Measurements from ENCODE around the gene PTPRS.

PTPRS gene

DNA sequence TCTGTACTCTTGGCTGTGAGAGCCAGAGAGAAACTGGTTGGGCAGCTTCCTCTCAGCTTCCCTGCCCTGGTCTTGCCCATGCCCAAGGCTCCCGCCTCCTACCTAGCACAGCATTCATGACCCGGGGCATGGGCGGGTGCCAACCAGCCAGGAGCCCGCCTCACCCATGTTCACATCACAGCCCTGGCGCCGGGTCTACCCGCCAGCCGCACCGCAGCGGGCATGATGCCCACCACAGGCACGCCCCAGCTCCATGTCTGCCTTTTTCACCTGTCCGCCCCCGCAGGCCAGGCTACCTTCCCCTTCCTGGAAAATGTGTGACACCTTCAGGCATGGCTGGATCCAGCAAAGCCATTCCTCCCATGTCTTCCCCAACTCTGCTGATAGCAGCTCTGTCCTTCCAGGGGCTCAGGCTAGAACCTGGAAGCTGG, 42.1 kb downstream of the PTPRS start:
- Histone ChIP-seq H3K4me1 (ENCODE audit: control insufficient read depth, insufficient read depth, low read length) (peaks cover 7% of the 10 kb centered on the region), H3K27me3 (ENCODE audit: control insufficient read depth, insufficient read depth, low read length) (no peaks in the 10 kb centered on the region), H3K9me3 (ENCODE audit: control insufficient read depth, insufficient read depth, low read length) (no peaks in the 10 kb centered on the region), H3K36me3 (ENCODE audit: control insufficient read depth, insufficient read depth, low read length) (no peaks in the 10 kb centered on the region), H3K9ac (ENCODE audit: low read depth, low read length) (no peak overlapping the region), H3K4me3 (ENCODE audit: low read depth, low read length) (no peak overlapping the region)

DNA sequence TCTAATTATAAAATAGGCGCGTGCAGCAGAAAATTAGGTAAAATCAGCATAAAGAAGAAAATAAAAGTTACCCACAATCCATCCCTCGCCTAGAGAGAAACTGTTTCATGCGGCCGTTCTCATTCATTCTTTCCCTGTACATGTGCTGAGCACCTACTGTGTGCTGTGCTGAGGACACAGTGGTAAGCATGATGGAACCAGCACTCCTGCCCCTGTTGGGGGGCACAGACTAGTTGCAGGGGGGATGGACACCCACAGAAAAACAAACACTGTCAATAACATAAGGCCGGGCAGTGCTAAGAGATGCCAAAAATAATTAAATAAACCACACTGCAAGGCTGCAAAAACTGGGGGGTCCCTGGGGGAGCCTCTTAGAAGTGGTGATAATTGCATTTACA, 43.3 kb downstream of the PTPRS start:
- no peaks in the 10 kb centered on the region for H3K27me3 ChIP-seq (ENCODE audit: control insufficient read depth, insufficient read depth, low read length)
- peaks cover 8% of the 10 kb centered on the region for H3K4me1 ChIP-seq (ENCODE audit: control insufficient read depth, insufficient read depth, low read length)

DNA sequence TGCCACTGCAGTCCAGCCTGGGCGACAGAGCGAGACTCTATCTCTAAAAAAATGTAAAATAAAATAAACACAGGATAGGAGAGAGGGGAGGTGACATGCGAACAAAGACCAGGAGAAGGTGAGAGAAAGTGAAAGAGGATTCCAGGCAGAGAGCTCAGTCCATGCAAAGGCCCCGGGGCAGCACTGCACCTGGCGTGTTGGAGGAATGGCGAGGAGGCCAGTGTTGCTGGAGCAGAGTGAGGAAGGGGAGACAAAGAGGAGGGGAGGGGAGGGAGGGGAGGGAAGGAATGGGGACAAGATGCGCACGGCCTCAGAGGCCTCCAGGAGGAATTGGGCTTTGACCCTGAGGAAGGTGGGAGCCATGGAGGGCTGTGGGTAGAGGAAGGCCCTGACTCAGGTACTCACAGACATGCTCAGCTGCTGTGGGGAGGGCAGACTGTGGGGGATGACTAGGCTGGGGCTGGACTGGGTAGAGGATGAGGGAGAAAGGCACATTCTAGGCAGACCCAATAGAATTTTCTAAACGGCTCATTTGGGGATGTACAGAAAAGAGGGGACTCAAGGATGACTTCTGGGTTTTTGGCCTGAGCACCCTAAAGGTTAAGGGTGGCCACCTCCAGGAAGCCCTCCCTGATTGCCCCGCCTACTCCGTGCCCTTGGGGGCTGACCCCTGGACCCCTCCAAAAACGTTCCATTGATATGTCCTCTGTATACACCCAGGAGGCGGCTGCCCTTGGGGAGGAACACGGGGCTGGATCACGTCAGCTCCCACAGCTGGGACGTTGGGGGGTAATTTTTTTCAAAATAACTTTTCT, 43.9 kb downstream of the PTPRS start:
- Histone ChIP-seq H3K27me3 (ENCODE audit: control insufficient read depth, insufficient read depth, low read length) (no peaks in the 10 kb centered on the region), H3K9ac (ENCODE audit: low read depth, low read length) (no peak overlapping the region), H3K4me3 (ENCODE audit: low read depth, low read length) (no peak overlapping the region), H3K36me3 (ENCODE audit: control insufficient read depth, insufficient read depth, low read length) (no peaks in the 10 kb centered on the region), H3K9me3 (ENCODE audit: control insufficient read depth, insufficient read depth, low read length) (no peaks in the 10 kb centered on the region), H3K4me1 (ENCODE audit: control insufficient read depth, insufficient read depth, low read length) (peaks cover 13% of the 10 kb centered on the region)

More for the DNA sequence above, 43.3 kb downstream of the PTPRS start:
- Histone ChIP-seq H3K36me3 (ENCODE audit: control insufficient read depth, insufficient read depth, low read length) (no peaks in the 10 kb centered on the region), H3K4me3 (ENCODE audit: low read depth, low read length) (no peak overlapping the region), H3K9me3 (ENCODE audit: control insufficient read depth, insufficient read depth, low read length) (no peaks in the 10 kb centered on the region), H3K9ac (ENCODE audit: low read depth, low read length) (no peak overlapping the region)

DNA sequence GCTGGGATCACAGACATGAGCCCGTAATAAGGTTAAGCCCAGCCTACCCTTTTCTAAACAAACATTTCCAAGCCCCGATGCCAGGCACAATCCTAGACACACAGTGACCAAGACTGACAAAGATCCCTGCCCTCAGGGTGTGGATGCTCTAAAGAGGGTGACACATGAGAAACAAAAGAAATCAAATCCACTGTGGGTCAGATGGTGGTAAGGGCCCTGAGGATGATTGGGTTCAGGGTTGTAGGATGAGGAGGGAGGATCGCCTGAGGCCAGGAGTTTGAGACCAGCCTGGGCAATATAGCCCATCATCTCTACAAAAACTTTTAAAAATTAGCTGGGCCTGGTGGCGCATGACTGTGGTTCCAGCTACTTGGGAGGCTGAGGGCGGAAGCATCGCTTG, 44.6 kb downstream of the PTPRS start:
- H3K27me3 ChIP-seq (ENCODE audit: control insufficient read depth, insufficient read depth, low read length): no peaks in the 10 kb centered on the region
- no peak overlapping the region for H3K4me3 ChIP-seq (ENCODE audit: low read depth, low read length)
- no peaks in the 10 kb centered on the region for H3K9me3 ChIP-seq (ENCODE audit: control insufficient read depth, insufficient read depth, low read length)
- peaks cover 15% of the 10 kb centered on the region for H3K4me1 ChIP-seq (ENCODE audit: control insufficient read depth, insufficient read depth, low read length)
- no peak overlapping the region for H3K9ac ChIP-seq (ENCODE audit: low read depth, low read length)
- no peaks in the 10 kb centered on the region for H3K36me3 ChIP-seq (ENCODE audit: control insufficient read depth, insufficient read depth, low read length)

DNA sequence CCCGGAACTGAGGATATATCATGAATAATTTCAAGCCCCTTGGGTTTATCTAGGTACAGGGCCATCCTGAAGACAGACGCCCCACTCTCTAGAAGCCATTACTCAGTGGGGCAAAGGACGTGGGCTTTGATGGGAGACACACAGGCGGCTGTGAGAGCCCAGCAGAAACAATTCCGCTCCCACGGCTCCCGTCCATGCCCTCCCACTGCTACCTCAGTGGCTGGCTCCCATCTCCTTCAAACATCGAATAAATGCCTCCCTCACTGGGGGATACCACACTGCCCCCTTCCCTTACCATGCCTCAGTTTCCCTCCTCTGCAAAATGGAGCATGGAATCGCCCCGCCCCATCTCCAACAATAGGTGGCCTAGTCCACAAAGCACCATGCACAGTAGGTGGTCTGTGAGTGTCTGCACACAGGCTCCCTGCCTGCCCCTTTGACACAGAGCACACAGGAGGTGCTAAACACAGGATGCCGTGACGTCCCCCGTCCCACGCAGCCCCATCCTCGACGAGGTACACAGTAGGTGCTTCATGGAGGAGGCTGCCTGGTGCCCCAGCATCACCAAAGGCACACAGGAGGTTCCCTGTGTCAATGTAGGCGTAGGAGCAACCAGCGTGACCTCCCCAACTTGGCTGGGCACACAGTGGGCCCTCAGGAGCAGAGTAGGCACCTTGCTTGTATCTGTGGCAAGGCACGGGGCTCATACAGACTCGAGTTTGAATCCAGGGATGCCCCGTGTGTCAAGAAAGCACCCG, 46.0 kb downstream of the PTPRS start:
- H3K4me3 ChIP-seq (ENCODE audit: low read depth, low read length): peak overlapping the region; percentile 75
- no peaks in the 10 kb centered on the region for H3K27me3 ChIP-seq (ENCODE audit: control insufficient read depth, insufficient read depth, low read length)
- H3K36me3 ChIP-seq (ENCODE audit: control insufficient read depth, insufficient read depth, low read length): no peaks in the 10 kb centered on the region
- H3K9me3 ChIP-seq (ENCODE audit: control insufficient read depth, insufficient read depth, low read length): no peaks in the 10 kb centered on the region
- H3K4me1 ChIP-seq (ENCODE audit: control insufficient read depth, insufficient read depth, low read length): peaks cover 15% of the 10 kb centered on the region
- H3K9ac ChIP-seq (ENCODE audit: low read depth, low read length): peak overlapping the region; percentile 26

DNA sequence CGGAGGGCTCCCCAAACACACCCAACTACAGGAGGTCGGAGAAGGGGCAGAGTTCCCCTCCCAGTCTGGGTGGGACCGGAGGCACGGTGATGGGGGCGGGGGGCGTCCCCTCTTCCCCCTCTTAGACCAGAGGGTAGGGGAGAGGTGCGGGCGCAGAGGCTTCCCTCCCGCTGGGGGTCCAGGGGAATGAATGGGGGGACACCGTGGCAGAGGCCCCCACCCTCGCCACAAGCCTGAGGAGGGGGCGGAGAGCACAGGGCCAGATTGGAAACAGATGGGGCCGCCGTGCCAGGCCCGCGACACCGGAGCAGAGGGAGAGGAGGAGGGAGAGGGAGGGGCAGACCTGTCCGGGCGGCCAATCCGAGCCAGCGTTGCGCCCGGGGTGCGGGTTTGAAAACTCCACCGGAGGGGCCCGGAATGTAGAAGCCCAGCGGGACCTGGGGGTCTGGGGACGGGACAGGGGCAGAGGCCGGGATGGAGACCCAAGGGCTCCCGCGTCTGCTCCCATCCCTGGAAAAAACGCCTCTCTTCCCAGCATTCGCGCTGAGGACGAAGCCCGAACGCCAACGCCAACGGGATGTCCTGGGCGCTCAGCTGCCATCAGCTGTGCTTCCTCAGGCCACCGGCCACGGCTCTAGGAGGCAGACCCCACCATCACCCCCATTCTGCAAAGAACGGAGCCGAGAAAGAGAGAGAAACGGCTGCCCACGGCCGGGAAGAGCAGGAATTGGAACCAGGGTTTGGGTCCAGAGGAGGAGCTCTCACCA, 46.8 kb downstream of the PTPRS start:
- no peaks in the 10 kb centered on the region for H3K9me3 ChIP-seq (ENCODE audit: control insufficient read depth, insufficient read depth, low read length)
- H3K27me3 ChIP-seq (ENCODE audit: control insufficient read depth, insufficient read depth, low read length): no peaks in the 10 kb centered on the region
- peak overlapping the region; percentile 26 for H3K9ac ChIP-seq (ENCODE audit: low read depth, low read length)
- H3K4me1 ChIP-seq (ENCODE audit: control insufficient read depth, insufficient read depth, low read length): peaks cover 15% of the 10 kb centered on the region
- H3K36me3 ChIP-seq (ENCODE audit: control insufficient read depth, insufficient read depth, low read length): no peaks in the 10 kb centered on the region
- H3K4me3 ChIP-seq (ENCODE audit: low read depth, low read length): peak overlapping the region; percentile 75

DNA sequence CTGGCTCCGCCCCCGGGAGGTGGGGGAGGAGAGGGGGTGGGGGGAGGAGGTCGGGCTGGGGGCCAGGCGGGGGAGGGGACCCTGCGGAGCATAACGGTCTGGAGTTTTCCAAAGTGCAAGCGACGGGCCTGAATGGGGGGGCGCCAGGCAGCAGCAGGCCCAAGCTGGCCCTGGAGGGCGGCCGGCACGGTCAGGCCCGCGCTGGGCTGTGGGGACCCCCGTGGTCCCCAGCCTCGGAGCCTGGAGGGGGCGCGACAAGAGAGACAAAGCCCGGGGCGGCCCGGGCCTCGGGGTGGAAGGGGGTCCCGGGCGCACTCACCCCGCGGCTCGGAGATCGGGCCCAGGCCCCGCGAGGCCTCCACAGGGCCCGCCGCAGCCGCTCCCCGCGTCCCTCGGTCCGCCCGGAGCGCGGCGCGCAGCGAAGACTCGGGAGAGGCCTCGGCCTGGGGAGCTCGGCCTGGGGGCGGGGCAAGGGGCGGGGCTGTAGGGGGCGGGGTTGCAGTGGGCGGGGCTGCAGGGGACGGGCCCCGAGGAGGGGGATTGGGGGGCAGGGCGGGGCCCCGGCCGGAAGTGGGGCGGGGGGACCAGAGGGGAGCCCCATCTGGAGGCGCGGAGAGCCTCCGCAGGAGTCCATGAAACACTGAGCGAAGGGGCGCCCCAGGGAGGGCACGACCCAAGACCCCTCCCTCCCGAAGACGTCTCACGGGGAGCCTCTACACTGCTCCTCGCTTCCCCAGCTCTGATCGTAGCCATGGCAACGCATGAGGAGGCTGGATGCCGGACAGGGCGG, 47.6 kb downstream of the PTPRS start:
- Histone ChIP-seq H3K27me3 (ENCODE audit: control insufficient read depth, insufficient read depth, low read length) (no peaks in the 10 kb centered on the region), H3K4me3 (ENCODE audit: low read depth, low read length) (peak overlapping the region; percentile 75), H3K9ac (ENCODE audit: low read depth, low read length) (peak overlapping the region; percentile 37), H3K36me3 (ENCODE audit: control insufficient read depth, insufficient read depth, low read length) (no peaks in the 10 kb centered on the region), H3K4me1 (ENCODE audit: control insufficient read depth, insufficient read depth, low read length) (peaks cover 15% of the 10 kb centered on the region), H3K9me3 (ENCODE audit: control insufficient read depth, insufficient read depth, low read length) (no peaks in the 10 kb centered on the region)

DNA sequence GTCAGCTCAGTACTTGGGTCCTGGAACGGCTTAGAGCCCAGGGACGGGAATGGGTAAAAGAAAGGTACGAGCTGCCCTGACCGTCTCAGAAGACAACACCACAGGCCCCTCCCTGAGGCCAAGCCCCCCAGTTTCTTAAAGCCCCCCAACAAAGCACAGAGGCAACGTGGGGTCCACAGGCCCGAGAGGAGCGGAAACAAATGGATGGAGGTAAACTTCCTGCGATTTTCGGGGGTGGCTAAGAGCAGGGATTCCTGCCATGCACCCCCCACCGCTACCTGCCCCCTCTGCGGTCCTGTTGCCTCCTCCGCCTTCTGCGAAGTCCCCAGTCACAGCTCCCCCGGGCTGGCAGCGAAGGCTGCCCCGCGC, 48.2 kb downstream of the PTPRS start:
- H3K36me3 ChIP-seq (ENCODE audit: control insufficient read depth, insufficient read depth, low read length): no peaks in the 10 kb centered on the region
- no peak overlapping the region for H3K9ac ChIP-seq (ENCODE audit: low read depth, low read length)
- H3K4me1 ChIP-seq (ENCODE audit: control insufficient read depth, insufficient read depth, low read length): peaks cover 15% of the 10 kb centered on the region

DNA sequence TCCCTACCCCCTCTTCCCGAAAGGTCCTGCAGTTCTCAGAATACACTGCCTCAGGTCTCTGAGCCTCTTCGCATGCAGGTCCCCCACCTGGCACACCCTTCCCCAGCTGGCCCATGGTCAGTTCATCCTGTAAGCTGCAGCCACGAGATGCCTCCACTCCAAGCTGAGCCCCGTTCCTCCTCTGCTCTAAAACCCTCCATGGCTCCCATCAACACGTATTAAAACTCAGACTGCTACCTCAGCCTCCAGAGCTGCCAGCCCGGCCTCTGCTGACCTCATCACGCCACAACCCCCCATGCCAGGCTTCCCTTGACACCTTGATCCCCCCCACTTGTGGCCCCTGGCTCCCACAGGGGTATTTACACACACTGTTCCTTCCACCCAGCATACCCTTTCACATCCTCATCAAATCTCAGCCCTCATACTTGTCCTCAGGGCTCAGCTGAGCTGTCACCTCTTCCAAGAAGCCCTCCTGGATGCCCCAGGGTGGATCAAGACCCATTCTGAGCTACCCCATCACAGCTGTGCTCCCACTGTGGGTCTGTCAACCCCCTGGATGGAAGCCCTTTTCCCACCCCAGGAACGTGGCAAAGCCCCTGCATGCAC, 48.9 kb downstream of the PTPRS start:
- Histone ChIP-seq H3K27me3 (ENCODE audit: control insufficient read depth, insufficient read depth, low read length) (no peaks in the 10 kb centered on the region), H3K4me1 (ENCODE audit: control insufficient read depth, insufficient read depth, low read length) (peaks cover 15% of the 10 kb centered on the region), H3K9ac (ENCODE audit: low read depth, low read length) (no peak overlapping the region), H3K36me3 (ENCODE audit: control insufficient read depth, insufficient read depth, low read length) (no peaks in the 10 kb centered on the region), H3K4me3 (ENCODE audit: low read depth, low read length) (peak overlapping the region; percentile 70), H3K9me3 (ENCODE audit: control insufficient read depth, insufficient read depth, low read length) (no peaks in the 10 kb centered on the region)

More for the DNA sequence above, 48.2 kb downstream of the PTPRS start:
- Histone ChIP-seq H3K27me3 (ENCODE audit: control insufficient read depth, insufficient read depth, low read length) (no peaks in the 10 kb centered on the region), H3K9me3 (ENCODE audit: control insufficient read depth, insufficient read depth, low read length) (no peaks in the 10 kb centered on the region), H3K4me3 (ENCODE audit: low read depth, low read length) (peak overlapping the region; percentile 70)

Data from iPS-15b (cell line).